SK-N-SH (cell line): ENCODE results near the gene HIPK2. TPM values are rescaled to one million over a fixed set of nuclear protein-coding genes. Genes with fewer than 3 reads are reported as not detected.
A peak's percentile ranks its signal among the peaks of the same experiment; 100 is the strongest.

Experiments
- CTCF ChIA-PET: fragments of 300-600, 350-600 bp; formaldehyde crosslinking; extraction: SDS; loops from one replicate; lab custom pipeline; 2021; lab: Yijun Ruan, JAX
- POLR2A ChIA-PET: fragments of 350-600 bp; sonication (Branson Sonifier 250); formaldehyde crosslinking; extraction: SDS; loops from one replicate; lab custom pipeline; 2020; ENCODE audit warnings: antibody characterized with exemption, inconsistent platforms; lab: Yijun Ruan, JAX
- DNase-seq: peaks from one replicate; pipeline ENCODE4 v3.0.0; 2012
- H2AFZ ChIP-seq: fragments of 200-600 bp; sonication (generic); 2 replicates; pipeline ENCODE4 v1.8.1; 2016; ENCODE audit warnings: antibody characterized with exemption, mild to moderate bottlenecking, low read depth
- H3F3A ChIP-seq: fragments of 200-600 bp; sonication (generic); replicated peaks from 2 replicates; pipeline ENCODE3; 2016; ENCODE audit warnings: antibody characterized with exemption, mild to moderate bottlenecking; ENCODE audit not compliant: insufficient read depth
- H3K27ac ChIP-seq, 2 experiments: fragments of 200-500 bp in 1 of 2; fragments of 200-600 bp in 1 of 2; sonication (Bioruptor generic) in 1 of 2; sonication (generic), shearing (Covaris generic) in 1 of 2; 2 replicates each; pipeline versions ENCODE4 v1.5.1 to v1.6.1; 2014 to 2016; ENCODE audit warnings: low read depth in 2 of 2, inconsistent platforms in 1 of 2, low read length in 1 of 2, mild to moderate bottlenecking in 1 of 2, mixed read lengths in 1 of 2
- H3K27me3 ChIP-seq: fragments of 200-600 bp; sonication (generic), shearing (Covaris generic); 2 replicates; pipeline ENCODE4 v1.6.1; 2016; ENCODE audit warnings: mixed run types; ENCODE audit not compliant: insufficient read depth
- H3K36me3 ChIP-seq, 2 experiments: fragments of 200-500 bp in 1 of 2; fragments of 200-600 bp in 1 of 2; sonication (Bioruptor generic) in 1 of 2; sonication (generic) in 1 of 2; replicated peaks in 1 of 2; 2 replicates each; pipeline versions ENCODE3 to v1.5.1; 2014 to 2016; ENCODE audit warnings: low read length in 1 of 2, mild to moderate bottlenecking in 1 of 2; ENCODE audit not compliant: insufficient read depth in 2 of 2, control insufficient read depth in 1 of 2
- H3K4me1 ChIP-seq, 2 experiments: fragments of 200-500 bp in 1 of 2; fragments of 200-600 bp in 1 of 2; sonication (Bioruptor generic) in 1 of 2; sonication (generic), shearing (Covaris generic) in 1 of 2; 2 replicates each; pipeline versions ENCODE4 v1.5.1 to v1.6.1; 2014 to 2016; ENCODE audit warnings: low read depth in 1 of 2, low read length in 1 of 2, mixed run types in 1 of 2; ENCODE audit not compliant: insufficient read depth in 2 of 2, control insufficient read depth in 1 of 2
- H3K4me2 ChIP-seq: fragments of 200-600 bp; sonication (generic), shearing (Covaris generic); 2 replicates; pipeline ENCODE4 v1.6.1; 2017; ENCODE audit warnings: mixed run types
- H3K4me3 ChIP-seq, 2 experiments: fragments of 200-500 bp in 1 of 2; fragments of 200-600 bp in 1 of 2; sonication (Bioruptor generic) in 1 of 2; sonication (generic), shearing (Covaris generic) in 1 of 2; 2 replicates each; pipeline versions ENCODE4 v1.5.1 to v1.8.1; 2014 to 2016; ENCODE audit warnings: low read depth in 2 of 2, inconsistent platforms in 1 of 2, low read length in 1 of 2, mild to moderate bottlenecking in 1 of 2, mixed read lengths in 1 of 2, moderate library complexity in 1 of 2
- H3K79me2 ChIP-seq: fragments of 200-600 bp; sonication (generic); 2 replicates; pipeline ENCODE4 v1.8.1; 2017; ENCODE audit warnings: mild to moderate bottlenecking; ENCODE audit not compliant: insufficient read depth
- H3K9ac ChIP-seq: fragments of 200-600 bp; sonication (generic); 2 replicates; pipeline ENCODE4 v1.6.1; 2017; ENCODE audit warnings: mixed run types
- H3K9me2 ChIP-seq: fragments of 200-600 bp; sonication (generic); 2 replicates; pipeline ENCODE4 v1.6.1; 2017; ENCODE audit warnings: mixed run types
- H3K9me3 ChIP-seq: fragments of 200-600 bp; sonication (generic); 2 replicates; pipeline ENCODE4 v1.6.1; 2017; ENCODE audit warnings: mixed run types, mild to moderate bottlenecking, moderate library complexity
- H4K20me1 ChIP-seq: fragments of 200-600 bp; sonication (generic); 2 replicates; pipeline ENCODE4 v1.6.1; 2017; ENCODE audit warnings: mild to moderate bottlenecking, mixed run types; ENCODE audit not compliant: insufficient read depth
- CHD2 ChIP-seq: fragments of 150-350 bp; IDR thresholded peaks from 2 replicates; pipeline ENCODE4 v1.6.1; 2018; ENCODE audit warnings: low read length; ENCODE audit not compliant: partially characterized antibody
- ELF1 ChIP-seq: IDR thresholded peaks from 2 replicates; pipeline ENCODE4 v1.4.0; 2012
- EP300 ChIP-seq, 2 experiments: IDR thresholded peaks; 2 replicates each; pipeline versions ENCODE4 v1.4.0 to v1.6.1; 2012; ENCODE audit warnings: borderline replicate concordance in 1 of 2, low read depth in 1 of 2, low read length in 1 of 2
- FOSL2 ChIP-seq: IDR thresholded peaks from 2 replicates; pipeline ENCODE4 v1.4.0; 2012; ENCODE audit warnings: low read depth, mild to moderate bottlenecking, moderate library complexity, borderline replicate concordance
- FOXJ3 ChIP-seq: sonication (generic); formaldehyde crosslinking; IDR thresholded peaks from 2 replicates; pipeline ENCODE4 v1.5.1; 2020; ENCODE audit warnings: mild to moderate bottlenecking, missing genetic modification reagents
- GATA2 ChIP-seq: sonication (generic); formaldehyde crosslinking; IDR thresholded peaks from 2 replicates; pipeline ENCODE4 v1.5.0; 2020; ENCODE audit warnings: mild to moderate bottlenecking, missing genetic modification reagents
- MAX ChIP-seq: IDR thresholded peaks from 2 replicates; pipeline ENCODE4 v1.4.0; 2012; ENCODE audit warnings: low read depth
- NFIC ChIP-seq: IDR thresholded peaks from 2 replicates; pipeline ENCODE4 v1.4.0; 2012; ENCODE audit warnings: borderline replicate concordance
- NRF1 ChIP-seq: IDR thresholded peaks from 2 replicates; pipeline ENCODE4 v1.6.1; 2012; ENCODE audit warnings: low read depth, mild to moderate bottlenecking, low read length
- PBX3 ChIP-seq: IDR thresholded peaks from 2 replicates; pipeline ENCODE4; 2012
- POLR2AphosphoS5 ChIP-seq: IDR thresholded peaks from 2 replicates; pipeline ENCODE4 v1.6.1; 2012; ENCODE audit warnings: low read depth, low read length
- RAD21 ChIP-seq: IDR thresholded peaks from 2 replicates; pipeline ENCODE4 v1.6.1; 2012; ENCODE audit warnings: mild to moderate bottlenecking, low read length
- RCOR1 ChIP-seq: fragments of 150-350 bp; IDR thresholded peaks from 2 replicates; pipeline ENCODE4 v1.6.1; 2017; ENCODE audit warnings: antibody characterized with exemption, low read length
- REST ChIP-seq: IDR thresholded peaks from 2 replicates; pipeline ENCODE4 v1.6.1; 2012; ENCODE audit warnings: mild to moderate bottlenecking, low read depth, low read length, moderate library complexity
- RFX5 ChIP-seq: IDR thresholded peaks from 2 replicates; pipeline ENCODE4 v1.6.1; 2012; ENCODE audit warnings: mild to moderate bottlenecking, improper control_type of control experiment, low read length
- RXRA ChIP-seq: IDR thresholded peaks from 2 replicates; pipeline ENCODE4 v1.4.0; 2012; ENCODE audit warnings: low read depth, mild to moderate bottlenecking, borderline replicate concordance
- SMC3 ChIP-seq: IDR thresholded peaks from 2 replicates; pipeline ENCODE4 v1.6.1; 2012; ENCODE audit warnings: low read depth, low read length, improper control_type of control experiment
- TCF12 ChIP-seq: IDR thresholded peaks from 2 replicates; pipeline ENCODE4 v1.4.0; 2012
- USF1 ChIP-seq: IDR thresholded peaks from 2 replicates; pipeline ENCODE4 v1.4.0; 2012; ENCODE audit warnings: low read depth, borderline replicate concordance
- YY1 ChIP-seq: IDR thresholded peaks from 2 replicates; pipeline ENCODE4 v1.4.0; 2012; ENCODE audit warnings: low read depth, mild to moderate bottlenecking
- WGBS: methylation state at CpG from one replicate; pipeline ENCODE4 v1.1.6; 2017; ENCODE audit warnings: low lambda C conversion rate; 5-methylcytosine and 5-hydroxymethylcytosine counted together
- polyA plus RNA-seq, 3 experiments: library from polyadenylated mRNA; depleted of rRNA; stranded (reverse); fragments of >200 nt; gene quantifications; 2 replicates each; pipeline ENCODE4 v1.2.3, GENCODE V29; 2012

HIPK2 gene
- polyA plus RNA-seq, 1 of the 3 experiments (the other 2 are of a cell fraction), result 14.2 TPM

DNA sequence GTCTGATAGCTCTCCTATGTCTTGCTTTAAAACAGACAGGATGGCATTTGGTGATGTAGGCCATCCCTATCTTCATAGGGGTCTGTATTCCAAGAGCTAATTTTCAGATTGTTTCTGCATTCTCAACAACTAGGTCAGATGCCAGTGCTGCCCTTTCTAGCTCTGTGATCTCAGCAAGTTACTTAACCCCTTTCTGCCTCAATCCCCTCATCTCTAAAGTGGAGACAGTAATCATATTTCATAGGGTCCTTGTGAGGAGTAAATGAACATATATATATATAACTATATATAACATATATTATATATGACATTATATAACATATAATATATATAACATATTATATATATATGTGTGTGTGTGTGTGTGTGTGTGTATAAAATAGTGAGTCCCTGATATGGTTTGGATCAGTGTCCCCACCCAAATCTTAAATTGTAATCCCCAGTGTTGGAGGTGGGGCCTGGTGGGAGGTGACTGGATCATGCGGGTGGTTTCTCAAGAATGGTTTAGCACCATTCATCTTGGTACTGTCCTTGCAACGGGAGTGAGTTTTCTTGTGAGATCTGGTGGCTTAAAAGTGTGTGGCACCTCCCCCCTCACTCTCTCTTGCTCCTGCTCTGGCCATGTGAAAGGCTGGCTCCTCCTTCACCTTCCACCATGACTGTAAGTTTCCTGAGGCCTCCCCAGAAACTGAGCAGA lies 45.2 kb downstream of the HIPK2 start:
- no peak overlapping the region for H3K9ac ChIP-seq
- no peak overlapping the region for H3K4me3 ChIP-seq
- peaks cover 21 to 41% of the 10 kb centered on the region in 2 experiments for H3K4me1 ChIP-seq
- 96% methylated on average over 2 of the region's 2 CpGs for WGBS
- peaks cover 98% of the 10 kb centered on the region for H3K79me2 ChIP-seq
- H3K4me2 ChIP-seq, result peak overlapping the region; percentile 54
- no peaks in the 10 kb centered on the region for H3K9me3 ChIP-seq
- TF ChIP-seq POLR2AphosphoS5 (no peak), EP300 (IDR thresholded peaks at IDR 0.05; ENCODE audit: borderline replicate concordance in 1 of 2, low read depth in 1 of 2, low read length in 1 of 2) (no peak), RAD21 (no peak), SMC3 (no peak), RXRA (no peak)
- no peaks in the 10 kb centered on the region for H3K9me2 ChIP-seq
- no peak overlapping the region for H2AFZ ChIP-seq
- CTCF ChIA-PET, result interaction anchor here (0.7 to 1.0 kb wide), 2 partner anchors 14 to 26 kb away, joined by 3 to 4 read pairs; no protein-coding TSS in a partner anchor
- H3F3A ChIP-seq, result peaks cover 22% of the 10 kb centered on the region
- peak overlapping the region; percentile 1 to 76; a peak in 2 of 4 replicates for H3K27ac ChIP-seq
- peaks cover 0 to 13% of the 10 kb centered on the region in 2 experiments for H3K36me3 ChIP-seq
- POLR2A ChIA-PET, result no interaction called here
- no peaks in the 10 kb centered on the region for H3K27me3 ChIP-seq
- DNase-seq, result no peak
- peaks cover 58% of the 10 kb centered on the region for H4K20me1 ChIP-seq

DNA sequence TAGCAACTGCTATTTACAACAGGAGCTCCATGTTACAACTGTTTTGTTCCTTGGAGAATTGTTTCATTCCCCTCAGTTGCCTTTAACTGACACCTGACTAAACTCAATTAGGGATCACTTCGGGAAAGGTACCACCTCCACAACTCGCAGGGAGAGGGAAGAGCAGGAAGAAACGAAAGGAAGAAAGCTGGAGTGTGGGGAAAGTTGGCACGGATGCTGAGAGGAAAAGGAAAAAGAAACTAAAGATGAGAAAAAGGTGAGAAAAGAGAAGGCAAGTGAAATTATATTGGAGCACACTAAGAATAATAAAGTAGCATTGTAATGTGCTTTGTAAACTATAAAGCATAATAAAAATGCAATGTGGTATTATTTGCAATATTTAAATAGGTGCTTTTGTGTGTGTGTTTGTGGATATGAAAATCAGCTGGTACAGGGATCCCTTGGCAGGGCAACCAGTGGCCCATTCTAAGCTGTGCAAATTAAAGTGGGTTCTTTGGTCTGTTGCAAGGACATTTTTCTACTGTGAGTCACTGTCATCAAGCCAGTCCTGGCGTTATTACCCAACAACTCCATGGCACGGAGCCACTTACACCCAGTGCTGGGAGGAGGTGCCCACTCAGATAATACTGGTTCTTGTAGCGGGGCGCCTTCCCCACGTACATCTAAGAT lies 45.9 kb downstream of the HIPK2 start:
- no peaks in the 10 kb centered on the region for H3K9me3 ChIP-seq
- no peaks in the 10 kb centered on the region for H3K27me3 ChIP-seq
- no peak for DNase-seq
- peak overlapping the region; percentile 54 for H3K4me2 ChIP-seq
- peaks cover 0 to 13% of the 10 kb centered on the region in 2 experiments for H3K36me3 ChIP-seq
- H3K4me1 ChIP-seq, result peaks cover 19 to 43% of the 10 kb centered on the region in 2 experiments
- H3K9ac ChIP-seq, result peak overlapping the region; percentile 11; the same call in 1 of the 2 replicates
- H3K27ac ChIP-seq, result peak overlapping the region; percentile 45 to 76
- peak overlapping the region in 1 of 2 experiments; percentile 13; a peak in 2 of 4 replicates for H3K4me3 ChIP-seq
- CTCF ChIA-PET, result interaction anchor here (0.7 to 1.0 kb wide), 4 partner anchors 14 to 167 kb away, joined by 3 to 4 read pairs (median 3); no protein-coding TSS in a partner anchor
- peaks cover 58% of the 10 kb centered on the region for H4K20me1 ChIP-seq
- 31% methylated on average over 9 of the region's 9 CpGs for WGBS
- POLR2A ChIA-PET, result no interaction called here
- no peak overlapping the region for H2AFZ ChIP-seq
- H3K9me2 ChIP-seq, result no peaks in the 10 kb centered on the region
- H3K79me2 ChIP-seq, result peaks cover 93% of the 10 kb centered on the region
- H3F3A ChIP-seq, result peaks cover 29% of the 10 kb centered on the region
- TF ChIP-seq GATA2, result no peak; the same call in 1 of the 2 replicates
- TF ChIP-seq NRF1, result no peak
- TF ChIP-seq RAD21, result no peak
- peak; percentile 65 for TF ChIP-seq PBX3
- TF ChIP-seq MAX, result peak; percentile 62; the same call in 1 of the 2 replicates
- peak; percentile 47; the same call in 1 of the 2 replicates for TF ChIP-seq POLR2AphosphoS5
- TF ChIP-seq USF1, result no peak
- peak; percentile 39; the same call in 1 of the 2 replicates for TF ChIP-seq RXRA
- TF ChIP-seq RCOR1, result no peak
- TF ChIP-seq CHD2, result no peak
- no peak for TF ChIP-seq FOXJ3 (CRISPR knock-in tag)
- 0 out of 2 replicates have a peak, but pooled peaks have one; percentile 59 for TF ChIP-seq REST
- TF ChIP-seq YY1, result no peak
- TF ChIP-seq FOSL2, result peak; percentile 85
- TF ChIP-seq TCF12, result peak; percentile 76
- TF ChIP-seq RFX5, result no peak
- TF ChIP-seq NFIC, result peak; percentile 93
- TF ChIP-seq SMC3, result no peak
- peak in 1 of 2 experiments; percentile 77; a peak in 2 of 4 replicates for TF ChIP-seq EP300 (IDR thresholded peaks at IDR 0.05; ENCODE audit: borderline replicate concordance in 1 of 2, low read depth in 1 of 2, low read length in 1 of 2)
- TF ChIP-seq ELF1, result no peak
